ENCODE results near the gene MLNR. TPM values are rescaled to one million over a fixed set of nuclear protein-coding genes. Genes with fewer than 3 reads are reported as not detected.

MLNR gene, protein sequence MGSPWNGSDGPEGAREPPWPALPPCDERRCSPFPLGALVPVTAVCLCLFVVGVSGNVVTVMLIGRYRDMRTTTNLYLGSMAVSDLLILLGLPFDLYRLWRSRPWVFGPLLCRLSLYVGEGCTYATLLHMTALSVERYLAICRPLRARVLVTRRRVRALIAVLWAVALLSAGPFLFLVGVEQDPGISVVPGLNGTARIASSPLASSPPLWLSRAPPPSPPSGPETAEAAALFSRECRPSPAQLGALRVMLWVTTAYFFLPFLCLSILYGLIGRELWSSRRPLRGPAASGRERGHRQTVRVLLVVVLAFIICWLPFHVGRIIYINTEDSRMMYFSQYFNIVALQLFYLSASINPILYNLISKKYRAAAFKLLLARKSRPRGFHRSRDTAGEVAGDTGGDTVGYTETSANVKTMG
- not detected for total RNA-seq
- long read RNA-seq, result 0 reads

DNA sequence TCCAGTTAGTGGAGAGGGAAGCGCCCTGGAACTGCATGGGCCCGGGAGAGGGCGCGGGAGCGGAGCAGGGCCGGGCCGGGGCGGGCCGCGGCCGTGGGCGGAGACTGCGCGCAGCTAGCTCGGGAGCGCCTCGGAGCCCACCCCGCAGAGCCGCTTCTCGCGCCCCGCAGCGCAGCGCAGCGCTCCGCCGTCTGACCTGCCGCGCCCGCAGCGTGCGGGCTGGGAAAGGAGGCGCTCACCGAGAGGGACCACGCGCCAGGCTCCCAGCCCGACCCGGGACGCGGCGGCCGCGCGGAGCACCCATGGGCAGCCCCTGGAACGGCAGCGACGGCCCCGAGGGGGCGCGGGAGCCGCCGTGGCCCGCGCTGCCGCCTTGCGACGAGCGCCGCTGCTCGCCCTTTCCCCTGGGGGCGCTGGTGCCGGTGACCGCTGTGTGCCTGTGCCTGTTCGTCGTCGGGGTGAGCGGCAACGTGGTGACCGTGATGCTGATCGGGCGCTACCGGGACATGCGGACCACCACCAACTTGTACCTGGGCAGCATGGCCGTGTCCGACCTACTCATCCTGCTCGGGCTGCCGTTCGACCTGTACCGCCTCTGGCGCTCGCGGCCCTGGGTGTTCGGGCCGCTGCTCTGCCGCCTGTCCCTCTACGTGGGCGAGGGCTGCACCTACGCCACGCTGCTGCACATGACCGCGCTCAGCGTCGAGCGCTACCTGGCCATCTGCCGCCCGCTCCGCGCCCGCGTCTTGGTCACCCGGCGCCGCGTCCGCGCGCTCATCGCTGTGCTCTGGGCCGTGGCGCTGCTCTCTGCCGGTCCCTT lies at the start of gene MLNR:
Gene MLNR, plus strand, starts transcription at position 303 of the 820 bp plus-strand sequence. Its CDS starts 0 bp downstream, at position 303.
- Histone ChIP-seq H3K27me3 (ENCODE audit: low read depth) (peaks cover 72% of the 10 kb centered on the region), H3K4me1 (peaks cover 22% of the 10 kb centered on the region), H3K36me3 (no peaks in the 10 kb centered on the region), H3K27ac (replicated peaks) (no peak within 1 kb of the TSS), H3K4me3 (peak within 1 kb of the TSS; percentile 66), H3K9me3 (replicated peaks) (no peaks in the 10 kb centered on the region)
- no peak for DNase-seq
- intact Hi-C loops (cut with micrococcal nuclease), result no loop called here
- peak; percentile 22 for TF ChIP-seq CTCF (IDR thresholded peaks at IDR 0.05; ENCODE audit: borderline replicate concordance)

GRCh38 chr13:49171359-49171758 lies 48.8 kb upstream of the MLNR start:
- intact Hi-C loops (cut with micrococcal nuclease), result no loop called here
- Histone ChIP-seq H3K36me3 (peaks cover 57% of the 10 kb centered on the region), H3K4me1 (no peaks in the 10 kb centered on the region), H3K9me3 (replicated peaks) (no peaks in the 10 kb centered on the region), H3K27me3 (ENCODE audit: low read depth) (no peaks in the 10 kb centered on the region), H3K4me3 (no peak overlapping the region), H3K27ac (replicated peaks) (no peak overlapping the region)
- DNase-seq, result no peak
- TF ChIP-seq CTCF (IDR thresholded peaks at IDR 0.05; ENCODE audit: borderline replicate concordance), result no peak

GRCh38 chr13:49183672-49184325 lies 36.3 kb upstream of the MLNR start:
- no peak overlapping the region for H3K4me3 ChIP-seq
- DNase-seq, result no peak
- no peak for TF ChIP-seq CTCF (IDR thresholded peaks at IDR 0.05; ENCODE audit: borderline replicate concordance)
- no peaks in the 10 kb centered on the region for H3K4me1 ChIP-seq
- no peak overlapping the region for H3K27ac ChIP-seq (replicated peaks)
- H3K36me3 ChIP-seq, result peaks cover 67% of the 10 kb centered on the region
- intact Hi-C loops (cut with micrococcal nuclease), result no loop called here
- H3K27me3 ChIP-seq (ENCODE audit: low read depth), result no peaks in the 10 kb centered on the region
- no peaks in the 10 kb centered on the region for H3K9me3 ChIP-seq (replicated peaks)

GRCh38 chr13:49184621-49185020 lies 35.5 kb upstream of the MLNR start:
- no peak for TF ChIP-seq CTCF (IDR thresholded peaks at IDR 0.05; ENCODE audit: borderline replicate concordance)
- Histone ChIP-seq H3K27ac (replicated peaks) (no peak overlapping the region), H3K4me3 (no peak overlapping the region), H3K9me3 (replicated peaks) (no peaks in the 10 kb centered on the region), H3K36me3 (peaks cover 67% of the 10 kb centered on the region), H3K27me3 (ENCODE audit: low read depth) (no peaks in the 10 kb centered on the region), H3K4me1 (no peaks in the 10 kb centered on the region)
- no peak for DNase-seq
- intact Hi-C loops (cut with micrococcal nuclease), result no loop called here

DNA sequence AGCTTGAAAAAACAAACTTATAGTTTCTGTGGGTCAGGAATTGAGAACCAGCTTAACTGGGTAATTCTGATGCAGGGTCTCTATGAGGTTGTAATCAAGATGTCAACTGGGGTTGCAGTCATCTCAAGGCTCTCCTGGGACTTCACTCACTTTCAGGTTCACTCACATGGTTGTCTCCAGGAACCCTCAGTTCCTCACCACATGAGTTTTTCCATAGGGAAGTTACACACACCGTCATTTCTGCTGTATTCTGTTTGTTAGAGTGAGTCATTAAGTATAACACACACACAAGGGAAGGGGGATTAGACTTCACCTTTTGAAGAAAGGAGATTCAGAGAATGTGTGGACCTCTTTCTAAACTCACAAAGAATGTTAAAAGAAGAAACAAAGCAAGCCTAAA lies 34.9 kb upstream of the MLNR start:
- no peaks in the 10 kb centered on the region for H3K4me1 ChIP-seq
- no peaks in the 10 kb centered on the region for H3K27me3 ChIP-seq (ENCODE audit: low read depth)
- H3K36me3 ChIP-seq, result peaks cover 68% of the 10 kb centered on the region
- no peak for DNase-seq
- H3K27ac ChIP-seq (replicated peaks), result no peak overlapping the region
- no peak for TF ChIP-seq CTCF (IDR thresholded peaks at IDR 0.05; ENCODE audit: borderline replicate concordance)
- intact Hi-C loops (cut with micrococcal nuclease), result no loop called here
- no peak overlapping the region for H3K4me3 ChIP-seq
- H3K9me3 ChIP-seq (replicated peaks), result no peaks in the 10 kb centered on the region
